ENCODE measurements around the gene FUNDC2.

The FUNDC2 gene, protein sequence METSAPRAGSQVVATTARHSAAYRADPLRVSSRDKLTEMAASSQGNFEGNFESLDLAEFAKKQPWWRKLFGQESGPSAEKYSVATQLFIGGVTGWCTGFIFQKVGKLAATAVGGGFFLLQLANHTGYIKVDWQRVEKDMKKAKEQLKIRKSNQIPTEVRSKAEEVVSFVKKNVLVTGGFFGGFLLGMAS

DNA sequence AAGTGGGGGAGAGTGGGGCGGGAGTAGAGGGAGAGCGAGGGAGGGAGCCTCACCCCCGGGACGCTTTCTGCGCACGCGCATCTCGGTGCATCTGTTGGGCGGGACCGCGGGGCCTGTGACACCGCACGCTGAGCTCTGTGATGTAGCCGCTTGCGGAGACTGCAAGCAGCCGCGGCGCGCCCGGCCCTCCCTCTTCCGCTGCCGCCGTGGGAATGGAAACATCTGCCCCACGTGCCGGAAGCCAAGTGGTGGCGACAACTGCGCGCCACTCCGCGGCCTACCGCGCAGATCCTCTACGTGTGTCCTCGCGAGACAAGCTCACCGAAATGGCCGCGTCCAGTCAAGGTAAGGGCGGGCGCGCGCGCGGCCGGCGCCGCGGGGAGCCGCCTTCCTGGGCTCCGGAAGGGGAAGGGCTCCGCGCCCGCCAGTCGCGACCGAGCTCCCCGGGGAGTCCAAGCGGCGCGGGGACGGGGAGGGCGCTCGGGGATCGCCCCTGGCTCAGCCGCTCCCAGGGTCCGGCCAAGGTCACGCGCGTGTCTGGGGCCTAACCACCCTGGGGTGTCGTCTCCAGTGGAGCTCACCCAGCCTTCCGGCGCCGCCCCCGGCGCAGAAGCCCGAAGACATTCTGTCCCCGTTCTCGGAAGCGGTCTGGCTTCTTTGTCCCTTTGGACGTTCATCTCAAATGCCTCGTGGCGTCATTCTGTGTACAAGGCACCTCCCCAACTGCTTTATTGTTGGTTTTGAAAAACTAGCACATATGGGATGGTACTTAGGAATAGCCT lies at the start of gene FUNDC2:
TSS of gene FUNDC2 (plus strand) at position 118 of the 782 bp plus-strand sequence. CDS start at position 213, 95 bp downstream.
- TF ChIP-seq, protein P1, sequence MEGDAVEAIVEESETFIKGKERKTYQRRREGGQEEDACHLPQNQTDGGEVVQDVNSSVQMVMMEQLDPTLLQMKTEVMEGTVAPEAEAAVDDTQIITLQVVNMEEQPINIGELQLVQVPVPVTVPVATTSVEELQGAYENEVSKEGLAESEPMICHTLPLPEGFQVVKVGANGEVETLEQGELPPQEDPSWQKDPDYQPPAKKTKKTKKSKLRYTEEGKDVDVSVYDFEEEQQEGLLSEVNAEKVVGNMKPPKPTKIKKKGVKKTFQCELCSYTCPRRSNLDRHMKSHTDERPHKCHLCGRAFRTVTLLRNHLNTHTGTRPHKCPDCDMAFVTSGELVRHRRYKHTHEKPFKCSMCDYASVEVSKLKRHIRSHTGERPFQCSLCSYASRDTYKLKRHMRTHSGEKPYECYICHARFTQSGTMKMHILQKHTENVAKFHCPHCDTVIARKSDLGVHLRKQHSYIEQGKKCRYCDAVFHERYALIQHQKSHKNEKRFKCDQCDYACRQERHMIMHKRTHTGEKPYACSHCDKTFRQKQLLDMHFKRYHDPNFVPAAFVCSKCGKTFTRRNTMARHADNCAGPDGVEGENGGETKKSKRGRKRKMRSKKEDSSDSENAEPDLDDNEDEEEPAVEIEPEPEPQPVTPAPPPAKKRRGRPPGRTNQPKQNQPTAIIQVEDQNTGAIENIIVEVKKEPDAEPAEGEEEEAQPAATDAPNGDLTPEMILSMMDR (IDR thresholded peaks at IDR 0.05; ENCODE audit: extremely low read depth, insufficient read depth, missing control alignments): no peak
- DNase-seq (ENCODE audit: low spot score): peak; percentile 78
- in situ Hi-C loops (cut with MboI; ENCODE audit: low pct_unique_long_range_greater_than_20kb, low sequenced_read_pairs, unreplicated experiment): no loop called here

DNA sequence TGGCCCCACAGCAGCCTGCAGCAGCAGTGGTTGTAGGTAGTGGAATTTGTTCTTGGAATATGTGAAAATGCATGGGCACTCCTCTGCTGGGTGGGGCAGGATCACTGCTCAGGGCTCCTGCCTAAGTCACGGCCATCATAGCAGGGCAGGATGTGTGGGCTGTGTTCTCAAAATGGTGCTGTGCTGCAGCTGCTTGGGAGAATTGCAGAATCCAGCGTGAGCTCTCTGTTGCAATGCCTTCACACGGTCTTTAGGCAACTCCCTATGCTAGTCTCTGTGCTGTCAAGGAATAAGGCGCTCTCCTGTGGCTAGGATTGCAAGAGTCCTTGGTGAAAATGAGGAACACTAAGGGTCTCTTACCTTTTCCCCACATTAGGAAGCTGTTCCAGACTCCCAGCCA lies 47.0 kb upstream of the FUNDC2 start:
- TF ChIP-seq, protein P1 (IDR thresholded peaks at IDR 0.05; ENCODE audit: extremely low read depth, insufficient read depth, missing control alignments): no peak
- DNase-seq (ENCODE audit: low spot score): no peak
- in situ Hi-C loops (cut with MboI; ENCODE audit: low pct_unique_long_range_greater_than_20kb, low sequenced_read_pairs, unreplicated experiment): no loop called here

DNA sequence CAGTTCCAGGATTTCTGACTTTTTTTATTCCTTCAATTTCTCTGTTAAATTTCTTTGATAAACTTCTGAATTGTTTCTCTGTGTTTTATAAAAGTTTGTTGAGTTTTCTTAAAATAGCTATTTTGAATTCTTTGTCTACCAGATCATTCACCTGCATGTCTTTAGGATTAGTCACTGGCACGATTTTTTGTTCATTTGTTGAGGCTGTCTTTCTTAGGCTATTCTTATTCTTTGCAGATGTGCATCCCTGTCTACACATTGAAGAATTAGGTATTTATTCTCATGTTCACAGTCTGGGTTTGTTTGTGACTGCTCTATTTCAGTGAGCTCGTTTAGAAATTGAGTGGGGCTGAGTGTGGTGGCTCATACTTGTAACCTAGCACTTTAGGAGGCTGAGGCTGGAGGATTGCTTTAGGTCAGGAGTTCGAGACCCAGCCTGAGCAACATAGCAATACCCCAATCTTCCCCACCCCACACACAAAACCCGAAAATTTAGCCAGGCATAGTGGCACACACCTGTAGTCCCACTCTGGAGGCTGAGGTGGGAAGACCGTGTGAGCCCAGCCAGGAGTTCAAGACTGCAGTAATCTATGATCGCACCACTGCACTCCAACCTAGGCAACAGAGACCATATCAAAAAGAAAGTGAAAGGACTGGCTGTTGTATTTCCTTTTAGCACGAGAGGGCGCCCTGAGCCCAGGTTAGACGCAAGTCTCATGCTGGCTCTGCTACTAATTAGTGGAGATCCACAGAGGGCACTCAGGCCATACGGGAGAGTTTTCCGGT lies 46.1 kb upstream of the FUNDC2 start:
- in situ Hi-C loops (cut with MboI; ENCODE audit: low pct_unique_long_range_greater_than_20kb, low sequenced_read_pairs, unreplicated experiment): no loop called here
- TF ChIP-seq, protein P1 (IDR thresholded peaks at IDR 0.05; ENCODE audit: extremely low read depth, insufficient read depth, missing control alignments): peak; percentile 79
- DNase-seq (ENCODE audit: low spot score): peak; percentile 58

DNA sequence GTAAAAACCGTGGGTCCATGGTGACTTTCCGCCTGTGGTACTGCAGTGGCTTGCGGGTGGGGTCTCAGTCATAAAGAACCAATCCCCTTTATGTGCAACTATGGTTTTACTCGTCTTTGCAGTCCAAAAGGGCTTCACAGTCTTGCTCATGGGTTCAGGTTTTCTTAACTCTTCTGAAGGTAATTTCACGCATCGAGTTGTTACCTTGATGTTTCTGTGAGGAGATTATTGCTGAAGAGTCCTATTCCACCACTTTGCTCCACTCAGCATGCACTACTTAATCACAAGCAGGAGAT lies 45.6 kb upstream of the FUNDC2 start:
- TF ChIP-seq, protein P1 (IDR thresholded peaks at IDR 0.05; ENCODE audit: extremely low read depth, insufficient read depth, missing control alignments): no peak

DNA sequence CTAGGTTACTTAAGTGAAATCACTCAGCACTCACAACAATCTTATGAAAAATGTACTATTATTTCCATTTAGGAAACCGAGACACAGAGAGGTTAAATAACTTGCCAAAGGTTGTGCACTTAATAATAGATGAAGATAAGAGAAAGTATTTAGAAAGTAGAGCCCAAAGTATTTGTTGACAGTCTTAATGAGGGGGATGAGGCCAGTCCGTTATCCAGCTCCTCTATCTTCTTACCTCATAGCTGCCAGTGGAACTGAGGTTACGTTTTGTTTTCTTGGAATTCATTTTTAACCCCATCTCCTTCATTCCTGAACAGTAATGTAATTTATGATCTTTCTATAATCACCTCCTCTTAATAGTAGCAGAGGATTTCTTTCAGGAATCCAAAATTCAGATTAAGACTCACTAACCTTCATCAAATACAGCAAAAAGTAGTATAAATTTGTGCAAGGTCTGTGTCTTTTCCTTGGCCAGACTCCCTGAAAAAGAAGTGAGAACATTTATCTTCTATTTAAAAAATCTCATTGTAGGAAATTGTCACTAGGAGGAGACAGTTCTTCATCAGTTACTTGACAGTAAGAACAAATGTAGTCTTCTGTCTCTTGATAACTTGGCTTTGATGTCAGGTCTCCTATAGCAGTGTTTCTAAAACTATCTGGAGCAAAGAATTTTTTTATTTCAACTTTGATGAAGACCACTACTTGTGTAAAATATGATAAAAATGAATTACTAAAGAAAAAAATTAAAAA lies 39.6 kb upstream of the FUNDC2 start:
- no peak for DNase-seq (ENCODE audit: low spot score)
- in situ Hi-C loops (cut with MboI; ENCODE audit: low pct_unique_long_range_greater_than_20kb, low sequenced_read_pairs, unreplicated experiment): no loop called here
- TF ChIP-seq, protein P1 (IDR thresholded peaks at IDR 0.05; ENCODE audit: extremely low read depth, insufficient read depth, missing control alignments): peak; percentile 15

More for the DNA sequence above, 45.6 kb upstream of the FUNDC2 start:
- in situ Hi-C loops (cut with MboI; ENCODE audit: low pct_unique_long_range_greater_than_20kb, low sequenced_read_pairs, unreplicated experiment): no loop called here
- no peak for DNase-seq (ENCODE audit: low spot score)

DNA sequence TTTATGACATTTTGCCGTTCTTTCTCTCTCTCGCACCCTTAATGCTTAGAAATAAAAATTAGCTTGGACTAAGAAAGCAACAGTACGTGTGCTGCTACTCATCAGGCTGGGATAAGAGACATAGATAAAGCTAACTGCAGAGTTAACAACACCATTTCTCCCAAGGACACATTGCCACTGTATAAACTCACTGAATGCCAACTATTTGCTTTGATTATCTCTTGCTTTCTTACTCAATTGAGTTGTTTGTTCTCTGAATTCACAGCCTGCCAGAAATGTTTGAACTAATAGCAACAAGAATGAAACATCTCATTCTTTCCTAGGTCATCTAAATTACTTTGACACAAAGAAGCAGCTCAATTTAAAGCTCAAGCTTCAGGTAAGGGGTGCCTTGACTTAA lies 38.7 kb upstream of the FUNDC2 start:
- DNase-seq (ENCODE audit: low spot score): no peak
- TF ChIP-seq, protein P1 (IDR thresholded peaks at IDR 0.05; ENCODE audit: extremely low read depth, insufficient read depth, missing control alignments): no peak
- in situ Hi-C loops (cut with MboI; ENCODE audit: low pct_unique_long_range_greater_than_20kb, low sequenced_read_pairs, unreplicated experiment): no loop called here
